IgD-negative memory B cell (primary cell): Measurements from ENCODE around the gene STAM2. TPM values are rescaled to one million over a fixed set of nuclear protein-coding genes. Genes with fewer than 3 reads are reported as not detected.
A peak's percentile ranks its signal among the peaks of the same experiment; 100 is the strongest.
"Not testable (repeated sequence)": the region's sequence is repeated elsewhere in the genome, so short reads cannot be mapped to it uniquely, and the experiment has no call there.

Experiments used
- H3K27ac Mint-ChIP-seq, 3 donors: one replicate each; pipeline ENCODE4 v1.8.0; 2020 to 2022; ENCODE audit warnings: mild to moderate bottlenecking in 3 of 3, mixed read lengths in 3 of 3, moderate library complexity in 1 of 3
- H3K27me3 Mint-ChIP-seq: one replicate; pipeline ENCODE4 v1.8.0; 2021; ENCODE audit warnings: mixed read lengths
- H3K36me3 Mint-ChIP-seq: one replicate; pipeline ENCODE4 v1.8.0; 2020; ENCODE audit warnings: mild to moderate bottlenecking, mixed read lengths
- H3K4me1 Mint-ChIP-seq, 3 donors: one replicate each; pipeline ENCODE4 v1.8.0; 2020 to 2022; ENCODE audit warnings: mixed read lengths in 3 of 3, mild to moderate bottlenecking in 1 of 3
- H3K4me3 Mint-ChIP-seq, 4 donors: one replicate each; pipeline ENCODE4 v1.8.0; 2020 to 2022; ENCODE audit warnings: mild to moderate bottlenecking in 4 of 4, mixed read lengths in 4 of 4, moderate library complexity in 3 of 4
- H3K9me3 Mint-ChIP-seq, 3 donors: one replicate each; pipeline ENCODE4 v1.8.0; 2020 to 2021; ENCODE audit warnings: mixed read lengths in 3 of 3, mild to moderate bottlenecking in 1 of 3
- polyA plus RNA-seq: library from polyadenylated mRNA; unstranded; fragments of 300-500 nt; fragmentation: Illumina TruSeq; gene quantifications from one replicate; pipeline ENCODE4 v1.2.3, GENCODE V29; 2021

STAM2 gene
- polyA plus RNA-seq, 1 donor from 2014 or later = 5.3 TPM

DNA sequence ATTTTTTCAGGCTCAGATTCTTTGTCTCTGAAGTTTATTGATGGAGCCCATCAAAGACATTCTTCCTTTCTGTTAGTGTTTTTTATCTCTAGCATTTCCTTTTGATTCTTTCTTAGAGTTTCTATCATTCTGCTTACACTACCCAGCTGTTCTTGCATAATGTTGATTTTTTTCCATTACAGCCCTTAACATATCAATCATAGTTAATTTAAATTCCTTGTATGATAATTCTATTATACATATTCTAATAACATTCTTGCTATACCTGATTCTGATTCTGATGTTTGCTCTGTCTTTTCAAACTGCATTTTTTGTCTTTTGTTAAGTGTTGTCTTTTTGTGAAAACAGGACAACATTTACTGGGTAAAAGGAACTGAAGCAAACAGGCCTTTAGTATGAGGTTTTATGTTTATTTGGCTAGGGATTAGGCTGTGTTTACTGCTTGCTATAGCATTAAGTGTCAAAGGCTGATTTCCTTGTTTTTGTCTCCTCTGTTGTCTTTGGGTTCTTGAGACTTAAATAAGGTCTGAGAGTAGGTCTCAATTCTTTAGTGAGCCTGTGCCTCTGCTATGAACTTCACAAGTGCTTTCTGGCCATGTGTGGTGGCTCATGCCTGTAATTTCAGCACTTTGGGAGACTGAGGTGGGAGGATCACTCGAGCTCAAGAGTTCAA, 8.0 kb upstream of the STAM2 start:
- peak overlapping the region in 1 of 3 donors; percentile 6 for H3K27ac Mint-ChIP-seq

DNA sequence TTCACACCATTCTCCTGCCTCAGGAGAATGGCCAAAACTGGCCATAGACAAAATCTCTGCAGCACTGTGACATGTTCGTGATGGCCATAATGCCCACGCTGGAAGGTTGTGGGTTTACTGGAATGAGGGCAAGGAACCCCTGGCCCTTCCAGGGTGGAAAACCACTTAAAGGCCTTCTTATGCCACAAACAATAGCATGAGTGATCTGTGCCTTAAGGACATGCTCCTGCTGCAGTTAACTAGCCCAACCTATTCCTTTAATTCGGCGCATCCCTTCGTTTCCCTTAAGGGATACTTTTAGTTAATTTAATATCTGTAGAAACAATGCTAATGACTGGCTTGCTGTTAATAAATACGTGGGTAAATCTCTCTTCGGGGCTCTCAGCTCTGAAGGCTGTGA, 2.1 kb upstream of the STAM2 start:
- H3K9me3 Mint-ChIP-seq, H3K36me3 Mint-ChIP-seq: not testable (repeated sequence)
- peak overlapping the region in 2 of 3 donors; percentile 56 to 57 for H3K27ac Mint-ChIP-seq

More for the DNA sequence above, 8.0 kb upstream of the STAM2 start:
- Mint-ChIP-seq H3K4me1 (no peaks in the 10 kb centered on the region), H3K9me3 (peaks cover 0 to 2% (median 0%) of the 10 kb centered on the region in 3 donors), H3K4me3 (peak overlapping the region in 1 of 4 donors; percentile 20), H3K36me3 (peaks cover 1% of the 10 kb centered on the region), H3K27me3 (peaks cover 13% of the 10 kb centered on the region)

DNA sequence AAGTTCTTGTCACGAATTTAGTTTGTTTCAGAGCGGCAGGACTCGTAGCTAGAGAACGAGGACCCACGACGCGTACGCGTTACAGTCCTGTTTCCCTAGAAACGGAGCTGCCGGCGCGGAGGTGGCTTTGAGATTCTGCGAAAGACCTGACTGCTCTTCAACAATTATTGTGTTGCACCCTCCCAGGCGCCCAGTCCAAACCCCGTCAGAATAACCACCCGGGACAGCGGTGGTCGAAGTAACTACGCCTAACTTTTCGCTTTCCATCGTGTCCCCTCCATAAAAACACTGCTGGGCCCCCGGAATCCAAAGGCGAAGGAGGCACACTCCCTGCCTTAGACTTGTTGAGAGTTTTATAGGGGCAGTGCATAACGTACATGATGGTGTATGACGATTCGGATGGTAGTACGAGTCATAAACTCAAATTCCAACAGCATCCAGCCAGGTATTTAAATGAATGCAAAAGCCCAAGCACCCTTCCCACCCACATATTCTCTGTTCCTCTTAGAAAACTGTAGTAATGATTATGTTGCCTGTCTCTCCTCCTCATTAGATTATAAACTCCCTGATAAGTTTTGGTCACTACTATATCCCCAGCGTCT, 651 bp upstream of the STAM2 start:
- peaks cover 21 to 36% (median 26%) of the 10 kb centered on the region in 3 donors for H3K4me1 Mint-ChIP-seq
- no peaks in the 10 kb centered on the region for H3K36me3 Mint-ChIP-seq
- H3K4me3 Mint-ChIP-seq = peak overlapping the region; percentile 97 to 99 (median 98)
- peaks cover 0 to 3% (median 0%) of the 10 kb centered on the region in 3 donors for H3K9me3 Mint-ChIP-seq
- H3K27me3 Mint-ChIP-seq = no peaks in the 10 kb centered on the region
- H3K27ac Mint-ChIP-seq = peak overlapping the region; percentile 98 to 100 (median 99)

More for the DNA sequence above, 2.1 kb upstream of the STAM2 start:
- not testable (repeated sequence) for H3K27me3 Mint-ChIP-seq
- Mint-ChIP-seq H3K4me3 (peak overlapping the region in 1 of 4 donors; percentile 97), H3K4me1 (peaks cover 13 to 27% (median 19%) of the 10 kb centered on the region in 3 donors)

DNA sequence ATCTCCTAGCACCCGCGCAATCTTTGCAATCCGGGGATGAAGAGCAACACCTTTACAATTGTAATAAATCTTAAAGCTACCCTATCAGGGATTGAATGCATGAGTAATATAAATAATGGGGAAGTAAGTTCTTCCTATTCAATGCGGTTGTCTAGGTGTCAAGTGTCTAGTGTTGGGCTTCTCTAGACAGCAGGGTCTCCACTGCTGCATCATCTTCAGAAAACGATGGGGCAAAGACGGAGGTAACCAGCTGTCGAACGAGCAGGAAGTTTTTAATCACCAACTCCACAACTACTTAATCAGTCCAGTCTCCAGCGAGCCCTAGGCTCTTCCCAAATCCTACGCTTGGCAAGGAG, 573 bp downstream of the STAM2 start:
- peaks cover 0 to 3% (median 0%) of the 10 kb centered on the region in 3 donors for H3K9me3 Mint-ChIP-seq
- H3K27ac Mint-ChIP-seq = peak overlapping the region; percentile 98 to 100 (median 99)
- H3K27me3 Mint-ChIP-seq = no peaks in the 10 kb centered on the region
- no peaks in the 10 kb centered on the region for H3K36me3 Mint-ChIP-seq
- peaks cover 21 to 36% (median 26%) of the 10 kb centered on the region in 3 donors for H3K4me1 Mint-ChIP-seq
- H3K4me3 Mint-ChIP-seq = peak overlapping the region; percentile 97 to 99 (median 98)

DNA sequence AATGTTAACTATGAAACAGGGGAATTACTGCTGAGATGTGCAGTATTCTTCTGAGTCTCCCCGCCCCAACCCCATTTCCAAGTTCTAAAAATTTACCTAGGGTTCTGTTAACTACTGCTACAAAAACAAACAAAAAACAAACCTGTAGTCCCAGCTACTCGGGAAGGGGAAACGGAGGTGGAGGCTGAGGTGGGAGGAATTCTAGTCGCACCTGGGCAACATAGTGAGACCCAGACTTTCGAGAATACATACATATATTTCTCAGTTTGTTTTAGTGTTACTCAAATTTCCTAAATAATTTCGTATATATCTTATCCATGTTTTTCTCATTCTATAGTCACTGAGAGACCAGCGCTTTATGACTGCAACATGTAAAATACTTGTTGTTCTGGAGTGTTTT, 989 bp downstream of the STAM2 start:
- Mint-ChIP-seq H3K27ac (peak overlapping the region; percentile 98 to 100 (median 99)), H3K36me3 (peaks cover under 1% of the 10 kb centered on the region), H3K9me3 (peaks cover 0 to 3% (median 0%) of the 10 kb centered on the region in 3 donors), H3K4me1 (peaks cover 21 to 38% (median 26%) of the 10 kb centered on the region in 3 donors), H3K27me3 (no peaks in the 10 kb centered on the region), H3K4me3 (peak overlapping the region; percentile 97 to 99 (median 98))

DNA sequence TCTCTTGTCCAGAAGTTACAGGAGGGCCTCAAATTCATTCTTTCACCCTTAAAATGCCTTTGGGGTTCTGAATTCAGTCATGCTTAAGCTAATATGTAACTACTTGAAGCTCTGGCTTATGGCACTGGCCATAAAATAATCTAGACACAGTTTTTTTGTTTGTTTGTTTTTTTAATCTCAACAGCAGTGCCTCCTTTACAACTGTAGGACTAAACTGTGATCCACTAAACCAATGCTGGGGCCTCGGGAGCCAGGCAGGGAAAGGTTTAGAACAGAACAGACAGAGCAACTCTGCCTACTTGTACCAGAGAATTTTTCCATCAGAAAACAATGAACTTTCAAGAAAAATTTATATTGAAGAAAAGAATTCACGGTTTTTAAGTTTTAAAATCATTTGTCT, 1.7 kb downstream of the STAM2 start:
- H3K36me3 Mint-ChIP-seq = peaks cover 3% of the 10 kb centered on the region
- peaks cover 0 to 3% (median 0%) of the 10 kb centered on the region in 3 donors for H3K9me3 Mint-ChIP-seq
- H3K4me1 Mint-ChIP-seq = peaks cover 21 to 42% (median 29%) of the 10 kb centered on the region in 3 donors
- H3K4me3 Mint-ChIP-seq = peak overlapping the region in 2 of 4 donors; percentile 73 to 97
- H3K27me3 Mint-ChIP-seq = no peaks in the 10 kb centered on the region
- peak overlapping the region in 1 of 3 donors; percentile 99 for H3K27ac Mint-ChIP-seq

DNA sequence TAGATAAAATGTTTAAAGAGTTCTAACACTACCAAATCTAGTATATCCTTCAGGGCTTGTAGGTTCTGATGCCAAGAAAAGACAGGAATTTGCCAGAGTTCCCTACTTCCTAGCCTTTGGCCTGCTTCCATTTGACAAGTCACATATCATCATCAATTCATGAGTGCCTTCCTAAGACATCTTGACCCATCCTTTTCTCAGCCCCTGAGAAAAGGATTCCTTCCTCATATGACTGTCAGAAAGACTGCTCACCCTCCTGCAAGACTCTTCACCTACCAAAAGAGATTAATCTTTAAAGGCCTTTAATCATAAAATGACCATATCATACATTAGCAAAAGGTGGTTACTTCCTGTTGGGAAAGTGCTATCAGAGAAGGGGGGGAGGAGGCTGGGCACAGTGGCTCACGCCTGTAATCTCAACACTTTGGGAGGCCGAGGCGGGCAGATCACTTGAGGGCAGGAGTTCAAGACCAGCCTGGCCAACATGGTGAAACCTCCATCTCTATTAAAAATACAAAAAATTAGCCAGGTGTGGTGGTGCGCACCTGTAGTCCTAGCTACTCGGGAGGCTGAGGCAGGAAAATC, 3.3 kb downstream of the STAM2 start:
- H3K36me3 Mint-ChIP-seq = not testable (repeated sequence)
- peak overlapping the region in 2 of 3 donors; percentile 31 to 67 for H3K27ac Mint-ChIP-seq

DNA sequence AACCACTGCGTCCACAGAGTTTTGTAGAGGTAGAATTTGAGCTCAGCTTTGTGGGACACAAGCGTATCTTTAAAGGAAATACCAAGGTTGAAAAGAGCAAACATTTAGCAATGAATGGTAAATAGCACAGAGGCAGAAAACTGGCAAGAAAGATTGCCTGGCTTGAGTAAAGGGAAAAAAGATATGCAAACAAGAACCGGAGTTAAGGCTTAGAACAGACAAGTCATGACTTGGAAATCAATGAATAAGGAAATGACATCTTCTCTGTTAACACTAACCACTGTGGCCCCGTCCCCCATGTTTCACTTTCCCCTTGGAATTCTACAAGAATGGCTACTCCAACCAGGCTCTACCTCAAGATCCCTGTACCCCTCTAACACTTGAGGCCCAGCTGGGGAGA, 3.8 kb downstream of the STAM2 start:
- H3K27ac Mint-ChIP-seq = no peak overlapping the region
- H3K36me3 Mint-ChIP-seq = peaks cover 3% of the 10 kb centered on the region
- peaks cover 0 to under 1% (median 0%) of the 10 kb centered on the region in 3 donors for H3K9me3 Mint-ChIP-seq
- H3K4me1 Mint-ChIP-seq = peaks cover 32 to 53% (median 42%) of the 10 kb centered on the region in 3 donors
- no peak overlapping the region for H3K4me3 Mint-ChIP-seq
- no peaks in the 10 kb centered on the region for H3K27me3 Mint-ChIP-seq

More for the DNA sequence above, 3.3 kb downstream of the STAM2 start:
- H3K4me1 Mint-ChIP-seq = peaks cover 26 to 48% (median 38%) of the 10 kb centered on the region in 3 donors
- H3K4me3 Mint-ChIP-seq = peak overlapping the region in 2 of 4 donors; percentile 54 to 72
- H3K27me3 Mint-ChIP-seq, H3K9me3 Mint-ChIP-seq: not testable (repeated sequence)

DNA sequence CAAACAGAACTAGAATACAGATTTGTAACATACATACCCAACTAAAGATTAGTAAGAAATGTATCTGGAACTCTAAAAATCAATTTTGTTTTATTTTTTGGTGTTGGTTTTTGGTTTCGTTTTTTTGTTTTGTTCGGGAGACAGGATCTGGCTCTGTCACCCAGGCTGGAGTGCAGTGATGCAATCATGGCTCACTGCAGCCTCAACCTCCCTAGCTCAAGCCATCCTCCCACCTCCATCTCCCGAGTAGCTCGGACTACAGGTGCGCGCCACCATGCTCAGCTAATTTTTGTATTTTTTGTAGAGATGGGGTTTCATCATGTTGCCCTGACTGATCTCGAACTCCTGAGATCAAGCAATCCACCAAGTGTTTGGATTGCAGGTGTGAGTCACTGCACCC, 6.4 kb downstream of the STAM2 start:
- peaks cover 31 to 40% (median 35%) of the 10 kb centered on the region in 3 donors for H3K4me1 Mint-ChIP-seq
- not testable (repeated sequence) for H3K36me3 Mint-ChIP-seq, H3K27me3 Mint-ChIP-seq, H3K9me3 Mint-ChIP-seq, H3K27ac Mint-ChIP-seq, H3K4me3 Mint-ChIP-seq

DNA sequence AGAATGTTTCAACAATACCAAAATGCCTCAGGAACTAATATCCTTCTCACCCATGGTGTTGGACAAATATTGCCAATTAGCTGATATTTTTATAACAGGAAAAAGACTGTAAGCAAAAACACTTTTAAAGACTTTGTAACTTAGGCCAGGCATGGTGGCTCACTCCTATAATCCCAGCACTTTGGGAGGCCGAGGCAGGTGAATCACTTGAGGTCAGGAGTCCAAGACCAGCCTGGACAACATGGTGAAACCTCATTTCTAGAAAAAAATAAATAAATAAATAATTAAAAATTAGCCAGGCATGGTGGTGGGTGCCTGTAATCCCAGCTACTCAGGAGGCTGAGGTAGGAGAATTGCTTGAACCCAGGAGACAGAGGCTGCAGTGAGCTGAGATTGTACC, 8.1 kb downstream of the STAM2 start:
- H3K4me1 Mint-ChIP-seq = peaks cover 31 to 40% (median 34%) of the 10 kb centered on the region in 3 donors
- H3K4me3 Mint-ChIP-seq, H3K9me3 Mint-ChIP-seq, H3K36me3 Mint-ChIP-seq, H3K27ac Mint-ChIP-seq, H3K27me3 Mint-ChIP-seq: not testable (repeated sequence)

DNA sequence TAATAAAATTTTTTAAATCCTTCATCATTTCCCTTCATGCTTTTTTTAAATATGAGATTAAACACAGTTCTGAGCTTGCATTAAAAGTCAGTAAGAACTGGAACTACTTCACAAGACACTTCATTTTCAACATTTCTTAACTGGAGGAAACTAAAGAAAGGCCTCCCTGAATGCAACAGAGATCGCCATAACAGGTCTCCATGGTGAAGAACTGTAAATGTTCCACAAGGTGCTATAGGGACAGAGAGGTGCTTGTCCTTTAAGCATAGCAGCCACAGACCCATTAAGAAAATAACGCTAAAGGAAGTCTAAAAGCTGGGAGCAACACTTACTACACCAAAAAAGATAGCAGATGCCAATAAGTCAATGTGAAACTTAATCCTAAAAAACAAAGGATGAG, 8.5 kb downstream of the STAM2 start:
- peaks cover 28 to 36% (median 30%) of the 10 kb centered on the region in 3 donors for H3K4me1 Mint-ChIP-seq
- H3K27ac Mint-ChIP-seq = no peak overlapping the region
- no peaks in the 10 kb centered on the region for H3K27me3 Mint-ChIP-seq
- H3K4me3 Mint-ChIP-seq = no peak overlapping the region
- H3K9me3 Mint-ChIP-seq = no peaks in the 10 kb centered on the region
- peaks cover 3% of the 10 kb centered on the region for H3K36me3 Mint-ChIP-seq

DNA sequence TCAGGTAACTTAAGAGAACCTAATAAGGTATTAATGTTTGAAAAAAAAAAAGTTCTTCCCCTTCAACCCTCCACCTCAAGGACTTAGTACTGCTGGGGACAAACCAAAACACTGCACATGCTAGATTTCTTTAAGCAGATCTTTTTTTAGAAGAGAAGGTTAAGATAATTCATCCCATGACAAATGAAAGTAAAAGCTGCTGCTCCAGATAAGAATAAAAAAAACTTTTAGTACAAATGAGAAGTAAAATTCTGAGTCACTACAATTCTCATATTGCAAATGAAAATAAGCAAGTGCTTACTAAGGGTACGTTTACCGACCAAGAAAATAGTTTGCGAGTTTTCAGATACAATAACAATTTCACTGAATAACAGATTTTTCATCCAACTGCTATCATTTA, 8.9 kb downstream of the STAM2 start:
- Mint-ChIP-seq H3K27ac (no peak overlapping the region), H3K27me3 (no peaks in the 10 kb centered on the region), H3K4me3 (no peak overlapping the region), H3K9me3 (no peaks in the 10 kb centered on the region), H3K36me3 (peaks cover 3% of the 10 kb centered on the region), H3K4me1 (peaks cover 24 to 35% (median 29%) of the 10 kb centered on the region in 3 donors)

DNA sequence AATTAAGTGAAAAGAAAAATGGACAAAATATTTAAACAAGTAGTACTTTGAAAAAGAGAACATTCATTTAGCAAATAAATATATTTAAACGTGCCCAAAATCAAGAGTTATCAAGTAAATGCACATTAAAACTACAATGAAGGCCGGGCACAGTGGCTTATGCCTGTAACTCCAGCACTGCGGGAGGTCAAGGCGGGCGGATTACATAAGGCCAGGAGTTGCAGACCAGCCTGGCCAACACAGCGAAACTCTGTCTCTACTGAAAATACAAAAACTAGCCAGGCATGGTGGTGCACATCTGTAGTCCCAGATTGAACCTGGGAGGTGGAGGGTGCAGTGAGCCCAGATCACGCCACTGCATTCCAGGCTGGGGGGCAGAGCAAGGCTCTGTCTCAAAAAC, 9.8 kb downstream of the STAM2 start:
- Mint-ChIP-seq H3K36me3 (peaks cover 5% of the 10 kb centered on the region), H3K27ac (no peak overlapping the region), H3K4me1 (peaks cover 24 to 33% (median 29%) of the 10 kb centered on the region in 3 donors), H3K4me3 (peak overlapping the region in 2 of 4 donors; percentile 18 to 72), H3K27me3 (no peaks in the 10 kb centered on the region), H3K9me3 (peaks cover 0 to 2% (median 0%) of the 10 kb centered on the region in 3 donors)

DNA sequence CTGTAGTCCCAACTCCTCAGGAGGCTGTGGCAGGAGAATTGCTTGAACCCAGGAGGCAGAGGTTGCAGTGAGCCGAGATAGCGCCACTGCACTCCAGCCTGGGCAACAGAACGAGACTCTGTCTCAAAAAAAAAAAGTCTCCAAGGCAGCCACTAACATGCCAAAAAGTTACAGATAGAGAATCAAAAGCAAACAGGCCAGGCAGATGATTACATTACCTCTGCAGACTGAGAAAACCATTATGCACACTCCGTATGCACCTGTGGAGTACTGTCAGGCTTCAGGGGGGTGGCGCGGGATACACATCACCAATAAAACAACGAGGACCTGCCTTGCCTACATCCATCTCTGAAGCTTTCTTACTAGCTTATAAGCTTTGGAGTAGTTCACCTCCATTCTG, 10.3 kb downstream of the STAM2 start:
- H3K36me3 Mint-ChIP-seq = peaks cover 5% of the 10 kb centered on the region
- H3K27me3 Mint-ChIP-seq = no peaks in the 10 kb centered on the region
- peaks cover 24 to 33% (median 29%) of the 10 kb centered on the region in 3 donors for H3K4me1 Mint-ChIP-seq
- no peak overlapping the region for H3K4me3 Mint-ChIP-seq
- peaks cover 0 to 2% (median 0%) of the 10 kb centered on the region in 3 donors for H3K9me3 Mint-ChIP-seq
- H3K27ac Mint-ChIP-seq = no peak overlapping the region

DNA sequence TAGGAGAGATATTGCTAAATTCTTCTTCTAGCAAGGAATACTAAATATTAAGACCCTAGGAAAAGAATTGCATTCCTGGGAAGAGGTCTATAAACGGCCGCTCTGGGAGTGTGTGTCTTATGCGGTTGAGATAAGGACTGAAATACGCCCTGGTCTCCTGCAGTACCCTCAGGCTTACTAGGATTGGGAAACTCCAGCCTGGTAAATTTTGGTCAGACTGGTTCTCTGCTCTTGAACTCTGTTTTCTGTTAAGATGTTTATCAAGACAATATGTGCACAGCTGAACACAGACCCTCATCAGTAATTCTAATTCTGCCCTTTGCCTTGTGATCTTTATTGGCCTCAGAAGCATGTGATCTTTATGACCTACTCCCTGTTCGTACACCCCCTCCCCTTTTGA, 11.9 kb downstream of the STAM2 start:
- H3K36me3 Mint-ChIP-seq, H3K27ac Mint-ChIP-seq, H3K27me3 Mint-ChIP-seq, H3K9me3 Mint-ChIP-seq: not testable (repeated sequence)
- Mint-ChIP-seq H3K4me1 (peaks cover 26 to 32% (median 26%) of the 10 kb centered on the region in 3 donors), H3K4me3 (peak overlapping the region in 1 of 4 donors; percentile 17)
